Neuronal stem cell (in vitro differentiated cells): ENCODE data around the gene PROM2.

Experiments
- DNase-seq: peaks from one replicate; pipeline ENCODE4 v3.0.0-alpha.2; 2013; ENCODE audit warnings: low spot score
- H2AFZ ChIP-seq: one replicate; pipeline ENCODE4 v1.6.1; 2013; ENCODE audit warnings: mild to moderate bottlenecking, low read length, inconsistent platforms
- H2AK5ac ChIP-seq: 2 replicates; pipeline ENCODE4 v1.6.1; 2013; ENCODE audit warnings: low read depth, mild to moderate bottlenecking, inconsistent platforms, low read length, moderate library complexity, mixed read lengths
- H2BK120ac ChIP-seq: 2 replicates; pipeline ENCODE4 v1.6.1; 2013; ENCODE audit warnings: low read depth, mild to moderate bottlenecking, inconsistent platforms, low read length, moderate library complexity, mixed read lengths
- H2BK12ac ChIP-seq: one replicate; pipeline ENCODE4 v1.6.1; 2013; ENCODE audit warnings: low read length, inconsistent platforms
- H2BK15ac ChIP-seq: 2 replicates; pipeline ENCODE4 v1.6.1; 2013; ENCODE audit warnings: mild to moderate bottlenecking, low read length, inconsistent platforms, mixed read lengths
- H2BK5ac ChIP-seq: one replicate; pipeline ENCODE4 v1.6.1; 2013; ENCODE audit warnings: inconsistent platforms, mild to moderate bottlenecking, low read length, moderate library complexity
- H3K14ac ChIP-seq: one replicate; pipeline ENCODE4 v1.6.1; 2013; ENCODE audit warnings: low read length, inconsistent platforms
- H3K18ac ChIP-seq: 2 replicates; pipeline ENCODE4 v1.6.1; 2013; ENCODE audit warnings: low read length, inconsistent platforms
- H3K23ac ChIP-seq: 2 replicates; pipeline ENCODE4 v1.6.1; 2013; ENCODE audit warnings: low read depth, mild to moderate bottlenecking, mixed read lengths, low read length, inconsistent platforms; ENCODE audit not compliant: poor library complexity
- H3K27ac ChIP-seq: replicated peaks from 3 replicates; pipeline ENCODE4 v1.5.1; 2013; ENCODE audit warnings: low read length, inconsistent platforms
- H3K27me3 ChIP-seq, 3 experiments: 2 replicates each; pipeline ENCODE4 v1.6.1; 2013; ENCODE audit warnings: low read length in 3 of 3, mild to moderate bottlenecking in 2 of 3, inconsistent platforms in 1 of 3, low read depth in 1 of 3, mixed read lengths in 1 of 3, moderate library complexity in 1 of 3; ENCODE audit not compliant: control insufficient read depth in 3 of 3, insufficient read depth in 3 of 3
- H3K36me3 ChIP-seq, 2 donors: replicated peaks in 1 of 2; 2 replicates each; pipeline ENCODE4 v1.6.1; 2013; ENCODE audit warnings: low read length in 2 of 2; ENCODE audit not compliant: control insufficient read depth in 2 of 2, insufficient read depth in 2 of 2
- H3K4ac ChIP-seq: 2 replicates; pipeline ENCODE4 v1.6.1; 2013; ENCODE audit warnings: inconsistent platforms, mild to moderate bottlenecking, low read length, moderate library complexity
- H3K4me1 ChIP-seq, 2 donors: 1 replicate in 1 of 2; 2 replicates in 1 of 2; pipeline ENCODE4 v1.6.1; 2013; ENCODE audit warnings: low read length in 2 of 2, low read depth in 1 of 2; ENCODE audit not compliant: control insufficient read depth in 2 of 2, insufficient read depth in 1 of 2
- H3K4me2 ChIP-seq: one replicate; pipeline ENCODE4 v1.6.1; 2013; ENCODE audit warnings: mild to moderate bottlenecking, low read length, inconsistent platforms; ENCODE audit not compliant: insufficient read depth, poor library complexity, severe bottlenecking
- H3K4me3 ChIP-seq, 2 donors: 2 replicates each; pipeline ENCODE4 v1.5.1; 2013; ENCODE audit warnings: low read length in 2 of 2, mild to moderate bottlenecking in 2 of 2, inconsistent platforms in 1 of 2, moderate library complexity in 1 of 2
- H3K79me1 ChIP-seq: one replicate; pipeline ENCODE4 v1.6.1; 2013; ENCODE audit warnings: low read depth, mild to moderate bottlenecking, inconsistent platforms, low read length, moderate library complexity
- H3K9ac ChIP-seq: one replicate; pipeline ENCODE4 v1.6.1; 2013; ENCODE audit warnings: mild to moderate bottlenecking, low read depth, low read length, inconsistent platforms; ENCODE audit not compliant: poor library complexity
- H3K9me3 ChIP-seq, 2 donors: replicated peaks in 1 of 2; 2 replicates each; pipeline versions ENCODE3 to v1.6.1; 2013; ENCODE audit warnings: low read length in 2 of 2, mild to moderate bottlenecking in 2 of 2, inconsistent platforms in 1 of 2, low read depth in 1 of 2, mixed read lengths in 1 of 2, moderate library complexity in 1 of 2; ENCODE audit not compliant: control insufficient read depth in 2 of 2, insufficient read depth in 1 of 2
- H4K8ac ChIP-seq: one replicate; pipeline ENCODE4 v1.6.1; 2013; ENCODE audit warnings: low read depth, mild to moderate bottlenecking, inconsistent platforms, low read length, moderate library complexity
- H4K91ac ChIP-seq: one replicate; pipeline ENCODE4 v1.6.1; 2013; ENCODE audit warnings: low read length, low read depth, mild to moderate bottlenecking, inconsistent platforms; ENCODE audit not compliant: poor library complexity
- WGBS, 2 donors: extraction: QIAGEN DNeasy Blood & Tissue Kit; methylation state at CpG; one replicate each; pipeline ENCODE4 v1.1.7; 2013; ENCODE audit warnings: missing lambda C conversion rate in 2 of 2, mixed read lengths in 1 of 2; ENCODE audit not compliant: insufficient read length in 2 of 2, insufficient replicate concordance in 1 of 2; ENCODE audit errors: extremely low coverage in 2 of 2; 5-methylcytosine and 5-hydroxymethylcytosine counted together

PROM2 gene

DNA sequence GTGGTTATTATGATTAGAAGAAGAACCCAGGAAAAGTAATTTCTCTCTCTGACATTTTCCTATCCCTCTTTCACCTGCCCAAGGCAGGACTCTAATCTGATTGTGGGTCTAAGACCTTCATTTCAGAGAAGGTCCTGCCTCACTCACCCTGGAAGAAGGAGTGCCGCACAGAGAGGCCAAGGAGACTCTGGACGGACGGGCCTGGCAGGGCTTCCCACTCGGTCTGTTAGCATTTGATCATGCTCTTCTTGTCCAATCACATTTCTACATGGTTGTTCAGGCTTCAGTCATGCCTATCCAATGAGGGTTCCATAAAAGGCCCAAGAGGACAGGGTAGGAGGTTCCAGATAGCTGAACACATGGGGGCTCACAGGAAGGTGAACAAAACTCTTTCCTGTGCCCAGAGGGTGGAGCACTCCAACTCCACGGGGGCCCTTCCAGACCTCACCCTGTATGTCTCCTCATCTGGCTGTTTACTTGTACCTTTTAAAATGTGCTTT lies 39.9 kb upstream of the PROM2 start:
- Histone ChIP-seq H2BK5ac (no peak overlapping the region), H4K91ac (no peak overlapping the region), H2BK120ac (no peak overlapping the region), H2AK5ac (no peak overlapping the region), H3K14ac (no peak overlapping the region), H4K8ac (no peak overlapping the region), H3K27ac (no peak overlapping the region), H3K4ac (no peak overlapping the region), H3K4me2 (no peak overlapping the region), H3K79me1 (no peaks in the 10 kb centered on the region), H3K18ac (no peak overlapping the region), H3K4me3 (no peak overlapping the region), H3K23ac (no peak overlapping the region), H2BK12ac (no peak overlapping the region), H2AFZ (no peak overlapping the region), H3K4me1 (no peaks in the 10 kb centered on the region), H3K9ac (no peak overlapping the region), H3K9me3 (peaks cover 8 to 10% of the 10 kb centered on the region in 2 donors), H3K27me3 (no peaks in the 10 kb centered on the region), H3K36me3 (no peaks in the 10 kb centered on the region), H2BK15ac (no peak overlapping the region)
- DNase-seq = no peak
- WGBS, 2 donors = no CpG with 5 or more reads among the region's 5 CpGs

DNA sequence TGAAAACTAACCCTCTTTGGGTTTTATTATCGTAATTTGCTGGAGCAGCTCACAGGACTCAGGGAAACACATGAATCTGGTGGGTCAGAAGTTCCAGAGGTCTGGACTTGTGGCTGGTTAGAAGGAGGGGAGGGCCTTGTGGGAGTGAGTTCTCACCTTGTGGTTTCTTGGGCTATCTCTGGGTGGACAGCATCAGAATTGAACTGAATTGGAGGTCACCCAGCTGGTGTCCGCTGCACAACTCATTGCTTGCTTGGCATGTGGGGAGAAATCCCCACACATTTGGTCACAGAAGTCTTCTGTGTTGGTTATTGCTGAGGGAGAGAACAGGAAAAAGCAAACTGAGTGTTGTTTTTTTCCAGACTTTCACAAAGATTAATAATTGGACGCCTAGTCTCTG lies 39.4 kb upstream of the PROM2 start:
- Histone ChIP-seq H2AFZ (no peak overlapping the region), H3K27me3 (no peaks in the 10 kb centered on the region), H2BK15ac (no peak overlapping the region), H4K91ac (no peak overlapping the region), H2AK5ac (no peak overlapping the region), H2BK120ac (no peak overlapping the region), H3K27ac (no peak overlapping the region), H3K36me3 (no peaks in the 10 kb centered on the region), H2BK12ac (no peak overlapping the region), H3K18ac (no peak overlapping the region), H3K4me3 (no peak overlapping the region), H3K79me1 (no peaks in the 10 kb centered on the region), H3K4me2 (no peak overlapping the region), H4K8ac (no peak overlapping the region), H3K14ac (no peak overlapping the region), H3K9ac (no peak overlapping the region), H3K23ac (no peak overlapping the region), H3K9me3 (peaks cover 8 to 10% of the 10 kb centered on the region in 2 donors), H3K4ac (no peak overlapping the region), H2BK5ac (no peak overlapping the region), H3K4me1 (no peaks in the 10 kb centered on the region)
- no CpG with 5 or more reads among the region's 3 CpGs for WGBS, 2 donors
- DNase-seq = no peak

DNA sequence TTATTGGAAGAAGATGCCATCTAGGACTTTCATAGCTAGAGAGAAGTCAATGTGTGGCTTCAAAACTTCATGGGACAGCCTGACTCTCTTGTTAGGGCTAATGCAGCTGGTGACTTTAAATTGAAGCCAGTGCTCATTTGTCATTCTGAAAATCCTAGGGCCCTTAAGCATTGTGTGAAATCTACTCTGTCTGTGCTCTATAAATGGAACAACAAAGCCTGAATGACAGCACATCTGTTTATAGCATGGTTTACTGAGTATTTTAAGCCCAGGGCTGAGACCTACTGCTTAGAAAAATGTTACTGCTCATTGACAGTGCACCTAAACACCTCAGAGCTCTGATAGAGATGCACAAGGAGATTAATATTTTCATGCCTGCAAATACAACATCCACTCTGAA lies 36.1 kb upstream of the PROM2 start:
- Histone ChIP-seq H2AK5ac (no peak overlapping the region), H2BK5ac (no peak overlapping the region), H2AFZ (no peak overlapping the region), H2BK12ac (no peak overlapping the region), H2BK120ac (no peak overlapping the region), H3K4me2 (no peak overlapping the region), H3K27ac (no peak overlapping the region), H3K23ac (no peak overlapping the region), H3K4me3 (no peak overlapping the region), H3K14ac (no peak overlapping the region), H3K18ac (no peak overlapping the region), H2BK15ac (no peak overlapping the region), H3K27me3 (no peaks in the 10 kb centered on the region), H3K36me3 (no peaks in the 10 kb centered on the region), H3K9ac (no peak overlapping the region), H4K8ac (no peak overlapping the region), H3K4ac (no peak overlapping the region), H3K79me1 (no peaks in the 10 kb centered on the region), H3K9me3 (peaks cover 5 to 14% of the 10 kb centered on the region in 2 donors), H4K91ac (no peak overlapping the region), H3K4me1 (no peaks in the 10 kb centered on the region)
- no peak for DNase-seq

- H3K27me3 ChIP-seq = no peaks in the 10 kb centered on the region
- H2BK120ac ChIP-seq = no peak overlapping the region
- H3K4me2 ChIP-seq = no peak overlapping the region
- H2BK5ac ChIP-seq = no peak overlapping the region
- H3K4ac ChIP-seq = no peak overlapping the region
- H3K4me3 ChIP-seq = peak overlapping the region in 1 of 2 donors; percentile 45
- H3K79me1 ChIP-seq = no peaks in the 10 kb centered on the region
- H3K9me3 ChIP-seq = peaks cover 5 to 8% of the 10 kb centered on the region in 2 donors
- no peak overlapping the region for H3K14ac ChIP-seq
- H3K9ac ChIP-seq = no peak overlapping the region
- no peak overlapping the region for H2AFZ ChIP-seq
- H3K18ac ChIP-seq = no peak overlapping the region
- no peak for DNase-seq
- no peak overlapping the region for H2BK12ac ChIP-seq
- H4K8ac ChIP-seq = no peak overlapping the region
- no peak overlapping the region for H2BK15ac ChIP-seq
- no peaks in the 10 kb centered on the region for H3K36me3 ChIP-seq
- no CpG with 5 or more reads among the region's 5 CpGs for WGBS, 2 donors
- H4K91ac ChIP-seq = no peak overlapping the region
- H3K27ac ChIP-seq = no peak overlapping the region
- no peak overlapping the region for H3K23ac ChIP-seq
- H3K4me1 ChIP-seq = no peaks in the 10 kb centered on the region
- H2AK5ac ChIP-seq = no peak overlapping the region
Observed at GRCh38 chr2:95240091-95240490, 34.2 kb upstream of the PROM2 start.
